ENCODE measurements around the gene HAPLN2. TPM values are rescaled to one million over a fixed set of nuclear protein-coding genes. Genes with fewer than 3 reads are reported as not detected.

Gene HAPLN2
- total and polyA plus RNA-seq, 7 experiments from 2014 or later: not detected

DNA sequence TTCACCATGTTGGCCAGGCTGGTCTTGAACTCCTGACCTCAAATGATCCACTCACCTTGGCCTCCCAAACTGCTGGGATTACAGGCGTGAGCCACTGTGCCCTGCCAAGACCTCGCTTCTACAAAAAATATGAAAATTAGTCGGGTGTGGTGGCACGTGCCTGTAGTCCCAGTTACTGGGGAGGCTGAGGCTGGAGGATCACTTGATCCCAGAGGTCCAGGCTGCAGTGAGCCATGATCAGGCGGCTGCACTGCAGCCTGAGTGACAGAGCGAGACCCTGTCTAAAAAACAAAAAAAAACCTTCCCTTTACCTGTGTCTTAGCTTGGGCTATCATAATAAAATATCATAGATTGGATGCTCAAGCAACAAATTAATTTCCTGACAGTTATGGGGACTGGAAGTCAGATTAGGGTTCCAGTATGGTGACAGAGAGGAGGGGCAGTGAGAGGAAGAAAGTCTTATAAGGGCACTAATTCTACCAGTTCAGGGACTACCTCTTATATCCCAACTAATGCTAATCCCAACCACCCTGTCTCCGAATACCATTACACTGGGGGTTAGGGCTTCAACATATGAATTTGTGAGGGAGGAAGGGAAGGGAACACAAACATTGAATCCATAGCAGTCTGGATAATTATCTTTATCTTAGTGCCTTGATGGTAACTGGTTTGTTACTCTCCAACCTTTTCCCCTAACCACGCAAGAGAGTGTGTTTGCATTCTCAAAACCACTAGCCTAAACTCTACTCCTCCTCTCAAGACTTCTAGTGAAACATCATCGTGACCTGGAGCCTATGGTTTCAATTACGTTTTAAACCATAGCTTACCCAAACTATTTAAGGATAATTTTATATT, 28.7 kb upstream of the HAPLN2 start:
- no peak for DNase-seq
- peaks cover 0 to 9% (median 4%) of the 10 kb centered on the region in 5 donors for H3K36me3 Mint-ChIP-seq
- no peaks in the 10 kb centered on the region for H3K9me3 Mint-ChIP-seq
- Histone ChIP-seq H3K27me3 (ENCODE audit: control insufficient read depth in 2 of 2, insufficient read depth in 2 of 2, low read length in 2 of 2) (no peaks in the 10 kb centered on the region), H3K4me3 (ENCODE audit: low read length) (no peak overlapping the region), H3K36me3 (ENCODE audit: control insufficient read depth in 2 of 3, insufficient read depth in 3 of 3, low read length in 3 of 3) (peaks cover 0 to 20% (median 0%) of the 10 kb centered on the region in 3 experiments), H3K27ac (ENCODE audit: low read depth, low read length) (peak overlapping the region; percentile 89), H3K9me3 (ENCODE audit: control insufficient read depth in 2 of 3, low read length in 3 of 3) (no peaks in the 10 kb centered on the region), H3K4me1 (ENCODE audit: control insufficient read depth in 2 of 2, insufficient read depth in 2 of 2, low read length in 2 of 2) (peaks cover 8 to 12% of the 10 kb centered on the region in 2 donors)
- peak overlapping the region; percentile 86 to 98 (median 93) for H3K27ac Mint-ChIP-seq
- H3K4me1 Mint-ChIP-seq: peaks cover 16 to 31% (median 28%) of the 10 kb centered on the region in 7 donors
- CTCF ChIA-PET: interaction anchor here (0.6 to 1.9 kb wide), 14 partner anchors 9 to 461 kb away, joined by 3 to 12 read pairs (median 3); no protein-coding TSS in a partner anchor
- no peak for ATAC-seq
- no peaks in the 10 kb centered on the region for H3K27me3 Mint-ChIP-seq
- peak overlapping the region in 8 of 10 donors; percentile 82 to 93 (median 91) for H3K4me3 Mint-ChIP-seq
- POLR2A ChIA-PET: interaction anchor here (0.7 to 4.2 kb wide), 16 partner anchors 8 to 144 kb away, joined by 3 to 58 read pairs (median 4); partner anchors contain the start of genes GPATCH4 and MEF2D
- intact Hi-C loops (cut with micrococcal nuclease): loop anchor here (1.0 kb wide), 3 partner anchors 11 to 134 kb away; partner anchors contain the start of genes GPATCH4 (in 2 of the 2) and IQGAP3 (in 1 of the 2)

DNA sequence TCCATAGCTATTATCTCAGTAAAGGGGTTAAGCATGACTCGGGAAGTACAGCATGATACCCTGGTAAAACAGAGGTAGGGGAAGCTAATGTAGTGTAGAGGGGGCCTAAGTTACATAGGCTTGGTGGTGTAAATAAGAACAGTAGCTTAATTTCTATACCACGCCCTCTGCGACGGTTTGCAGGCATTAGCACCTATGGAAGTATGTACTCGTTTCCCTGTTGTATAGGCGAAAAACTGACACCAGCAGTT, 28.1 kb upstream of the HAPLN2 start:
- H3K27ac ChIP-seq (ENCODE audit: low read depth, low read length): peak overlapping the region; percentile 89
- H3K4me1 Mint-ChIP-seq: peaks cover 16 to 32% (median 28%) of the 10 kb centered on the region in 7 donors
- peak overlapping the region; percentile 69 for H3K4me3 ChIP-seq (ENCODE audit: low read length)
- H3K9me3 Mint-ChIP-seq: no peaks in the 10 kb centered on the region
- intact Hi-C loops (cut with micrococcal nuclease): loop anchor here (1.0 kb wide), 3 partner anchors 10 to 135 kb away; partner anchors contain the start of genes GPATCH4 (in 2 of the 2) and IQGAP3 (in 1 of the 2)
- H3K27me3 ChIP-seq (ENCODE audit: control insufficient read depth in 2 of 2, insufficient read depth in 2 of 2, low read length in 2 of 2): no peaks in the 10 kb centered on the region
- H3K36me3 Mint-ChIP-seq: peaks cover 0 to 7% (median 4%) of the 10 kb centered on the region in 5 donors
- H3K9me3 ChIP-seq (ENCODE audit: control insufficient read depth in 2 of 3, low read length in 3 of 3): no peaks in the 10 kb centered on the region
- H3K4me3 Mint-ChIP-seq: peak overlapping the region; percentile 82 to 93 (median 89)
- H3K27me3 Mint-ChIP-seq: no peaks in the 10 kb centered on the region
- ATAC-seq: no peak
- H3K27ac Mint-ChIP-seq: peak overlapping the region; percentile 86 to 98 (median 93)
- CTCF ChIA-PET: interaction anchor here (0.6 to 1.9 kb wide), 13 partner anchors 9 to 461 kb away, joined by 3 to 12 read pairs (median 3); no protein-coding TSS in a partner anchor
- DNase-seq: no peak
- POLR2A ChIA-PET: interaction anchor here (0.7 to 4.2 kb wide), 20 partner anchors 9 to 1526 kb away, joined by 3 to 58 read pairs (median 3); partner anchors contain the start of genes GPATCH4 and MEF2D
- peaks cover 8 to 12% of the 10 kb centered on the region in 2 donors for H3K4me1 ChIP-seq (ENCODE audit: control insufficient read depth in 2 of 2, insufficient read depth in 2 of 2, low read length in 2 of 2)
- H3K36me3 ChIP-seq (ENCODE audit: control insufficient read depth in 2 of 3, insufficient read depth in 3 of 3, low read length in 3 of 3): peaks cover 0 to 26% (median 0%) of the 10 kb centered on the region in 3 experiments

DNA sequence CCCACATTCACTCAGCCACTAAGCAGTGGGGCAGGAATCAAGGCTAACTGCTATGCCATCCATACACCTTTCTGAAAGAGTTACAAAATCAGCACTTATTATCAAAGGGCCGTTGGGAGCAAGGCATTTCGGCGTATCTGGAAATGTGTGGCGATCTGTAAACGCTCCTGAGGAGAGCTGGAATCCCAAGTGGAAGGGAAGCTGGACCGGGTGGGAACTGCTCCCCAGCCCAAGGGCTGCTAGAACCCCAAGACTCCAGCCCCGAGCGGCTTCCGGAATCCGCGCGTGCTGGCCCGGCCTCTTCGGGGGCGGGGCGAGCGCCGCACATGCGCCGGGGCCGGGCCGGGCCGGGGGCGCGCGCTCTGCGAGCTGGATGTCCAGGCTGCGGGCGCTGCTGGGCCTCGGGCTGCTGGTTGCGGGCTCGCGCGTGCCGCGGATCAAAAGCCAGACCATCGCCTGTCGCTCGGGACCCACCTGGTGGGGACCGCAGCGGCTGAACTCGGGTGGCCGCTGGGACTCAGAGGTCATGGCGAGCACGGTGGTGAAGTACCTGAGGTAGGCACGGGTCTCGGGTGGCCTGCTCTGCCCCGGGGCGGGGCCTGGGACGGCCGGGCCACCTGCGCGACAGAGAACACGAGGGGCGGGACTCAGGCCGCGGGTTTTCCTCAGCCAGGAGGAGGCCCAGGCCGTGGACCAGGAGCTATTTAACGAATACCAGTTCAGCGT, 27.6 kb upstream of the HAPLN2 start, which contains the start of gene NAXE:
Gene NAXE (plus strand): TSS at position 345 of the 726 bp plus-strand sequence. CDS start 29 bp downstream, at position 374.
- peak within 1 kb of the TSS; percentile 89 for H3K27ac ChIP-seq (ENCODE audit: low read depth, low read length)
- ChIA-PET CTCF (interaction anchor here (0.8 to 1.9 kb wide), 13 partner anchors 10 to 462 kb away, joined by 3 to 12 read pairs (median 3); partner anchors contain the start of gene NTRK1), POLR2A (interaction anchor here (0.7 to 4.2 kb wide), 22 partner anchors 9 to 1526 kb away, joined by 3 to 58 read pairs (median 3); partner anchors contain the start of genes GPATCH4 and MEF2D)
- DNase-seq (peak; percentile 54 to 81 (median 65)), ATAC-seq (peak; percentile 97)
- H3K9me3 Mint-ChIP-seq: no peaks in the 10 kb centered on the region
- H3K27ac Mint-ChIP-seq: peak within 1 kb of the TSS; percentile 86 to 98 (median 93)
- H3K4me1 ChIP-seq (ENCODE audit: control insufficient read depth in 2 of 2, insufficient read depth in 2 of 2, low read length in 2 of 2): peaks cover 8 to 12% of the 10 kb centered on the region in 2 donors
- H3K9me3 ChIP-seq (ENCODE audit: control insufficient read depth in 2 of 3, low read length in 3 of 3): no peaks in the 10 kb centered on the region
- no peaks in the 10 kb centered on the region for H3K27me3 Mint-ChIP-seq
- H3K36me3 ChIP-seq (ENCODE audit: control insufficient read depth in 2 of 3, insufficient read depth in 3 of 3, low read length in 3 of 3): peaks cover 0 to 31% (median 1%) of the 10 kb centered on the region in 3 experiments
- peak within 1 kb of the TSS; percentile 69 for H3K4me3 ChIP-seq (ENCODE audit: low read length)
- no peaks in the 10 kb centered on the region for H3K27me3 ChIP-seq (ENCODE audit: control insufficient read depth in 2 of 2, insufficient read depth in 2 of 2, low read length in 2 of 2)
- intact Hi-C loops (cut with micrococcal nuclease): loop anchor here (1.0 kb wide), 3 partner anchors 10 to 135 kb away; partner anchors contain the start of genes GPATCH4 (in 2 of the 2) and IQGAP3 (in 1 of the 2)
- H3K36me3 Mint-ChIP-seq: peaks cover 0 to 7% (median 4%) of the 10 kb centered on the region in 5 donors
- peaks cover 16 to 32% (median 28%) of the 10 kb centered on the region in 7 donors for H3K4me1 Mint-ChIP-seq
- peak within 1 kb of the TSS; percentile 82 to 93 (median 89) for H3K4me3 Mint-ChIP-seq

- Histone ChIP-seq H3K4me3 (ENCODE audit: low read length) (peak overlapping the region; percentile 69), H3K36me3 (ENCODE audit: control insufficient read depth in 2 of 3, insufficient read depth in 3 of 3, low read length in 3 of 3) (peaks cover 0 to 38% (median 3%) of the 10 kb centered on the region in 3 experiments), H3K27ac (ENCODE audit: low read depth, low read length) (peak overlapping the region; percentile 89), H3K27me3 (ENCODE audit: control insufficient read depth in 2 of 2, insufficient read depth in 2 of 2, low read length in 2 of 2) (no peaks in the 10 kb centered on the region), H3K9me3 (ENCODE audit: control insufficient read depth in 2 of 3, low read length in 3 of 3) (no peaks in the 10 kb centered on the region), H3K4me1 (ENCODE audit: control insufficient read depth in 2 of 2, insufficient read depth in 2 of 2, low read length in 2 of 2) (peaks cover 8 to 12% of the 10 kb centered on the region in 2 donors)
- Mint-ChIP-seq H3K4me3 (peak overlapping the region; percentile 76 to 93 (median 87)), H3K9me3 (no peaks in the 10 kb centered on the region), H3K27ac (peak overlapping the region; percentile 66 to 97 (median 81)), H3K27me3 (no peaks in the 10 kb centered on the region), H3K36me3 (peaks cover 3 to 11% (median 8%) of the 10 kb centered on the region in 5 donors), H3K4me1 (peaks cover 16 to 32% (median 28%) of the 10 kb centered on the region in 7 donors)
- ATAC-seq (no peak), DNase-seq (no peak)
- CTCF ChIA-PET: interaction anchor here (0.6 to 1.9 kb wide), 9 partner anchors 10 to 268 kb away, joined by 3 to 12 read pairs (median 4); partner anchors contain the start of gene NTRK1
- POLR2A ChIA-PET: interaction anchor here (0.7 to 4.2 kb wide), 16 partner anchors 10 to 135 kb away, joined by 3 to 58 read pairs (median 4); partner anchors contain the start of genes GPATCH4 and MEF2D
- intact Hi-C loops (cut with micrococcal nuclease): no loop called here
Observed at GRCh38 chr1:156592158-156592909, 26.9 kb upstream of the HAPLN2 start.

GRCh38 chr1:156592910-156593660, 26.1 kb upstream of the HAPLN2 start:
- DNase-seq: no peak
- peaks cover 3 to 13% (median 8%) of the 10 kb centered on the region in 5 donors for H3K36me3 Mint-ChIP-seq
- Histone ChIP-seq H3K27me3 (ENCODE audit: control insufficient read depth in 2 of 2, insufficient read depth in 2 of 2, low read length in 2 of 2) (no peaks in the 10 kb centered on the region), H3K27ac (ENCODE audit: low read depth, low read length) (peak overlapping the region; percentile 89), H3K4me3 (ENCODE audit: low read length) (no peak overlapping the region), H3K36me3 (ENCODE audit: control insufficient read depth in 2 of 3, insufficient read depth in 3 of 3, low read length in 3 of 3) (peaks cover 0 to 45% (median 3%) of the 10 kb centered on the region in 3 experiments), H3K4me1 (ENCODE audit: control insufficient read depth in 2 of 2, insufficient read depth in 2 of 2, low read length in 2 of 2) (peaks cover 8 to 12% of the 10 kb centered on the region in 2 donors), H3K9me3 (ENCODE audit: control insufficient read depth in 2 of 3, low read length in 3 of 3) (no peaks in the 10 kb centered on the region)
- ChIA-PET CTCF (interaction anchor here (0.6 to 1.6 kb wide), 4 partner anchors 10 to 123 kb away, joined by 3 to 5 read pairs (median 4); no protein-coding TSS in a partner anchor), POLR2A (interaction anchor here (0.6 to 4.2 kb wide), 7 partner anchors 10 to 194 kb away, joined by 3 to 58 read pairs (median 6); partner anchors contain the start of genes GPATCH4 and MEF2D)
- no peak for ATAC-seq
- H3K4me3 Mint-ChIP-seq: peak overlapping the region; percentile 76 to 93 (median 87)
- H3K27me3 Mint-ChIP-seq: no peaks in the 10 kb centered on the region
- intact Hi-C loops (cut with micrococcal nuclease): no loop called here
- no peaks in the 10 kb centered on the region for H3K9me3 Mint-ChIP-seq
- peaks cover 16 to 32% (median 28%) of the 10 kb centered on the region in 7 donors for H3K4me1 Mint-ChIP-seq
- peak overlapping the region; percentile 21 to 97 (median 81) for H3K27ac Mint-ChIP-seq
